ENCODE results near the gene PIGQ.

Gene PIGQ

GRCh38 chr16:630815-631405, 61.1 kb downstream of the PIGQ start, which contains the start of gene WFIKKN1:
TSS of gene WFIKKN1 (plus strand) at chr16:630985. CDS start at chr16:631254, 269 bp downstream.
- POLR2A ChIA-PET: no interaction called here
- no peak within 1 kb of the TSS for H3K4me3 ChIP-seq (ENCODE audit: low read depth, low read length)
- CTCF ChIA-PET: no interaction called here
- no peak for DNase-seq (ENCODE audit: low read depth, low spot score)
- no peak for TF ChIP-seq CTCF (IDR thresholded peaks at IDR 0.05; ENCODE audit: insufficient read depth, low read length, missing control alignments)

GRCh38 chr16:631808-632358, 62.1 kb downstream of the PIGQ start:
- DNase-seq (ENCODE audit: low read depth, low spot score): no peak
- TF ChIP-seq CTCF (IDR thresholded peaks at IDR 0.05; ENCODE audit: insufficient read depth, low read length, missing control alignments): no peak
- ChIA-PET POLR2A (no interaction called here), CTCF (no interaction called here)
- no peak overlapping the region for H3K4me3 ChIP-seq (ENCODE audit: low read depth, low read length)

GRCh38 chr16:632486-633335, 62.9 kb downstream of the PIGQ start:
- ChIA-PET CTCF (no interaction called here), POLR2A (no interaction called here)
- H3K4me3 ChIP-seq (ENCODE audit: low read depth, low read length): no peak overlapping the region
- no peak for TF ChIP-seq CTCF (IDR thresholded peaks at IDR 0.05; ENCODE audit: insufficient read depth, low read length, missing control alignments)
- no peak for DNase-seq (ENCODE audit: low read depth, low spot score)

- H3K4me3 ChIP-seq (ENCODE audit: low read depth, low read length): no peak overlapping the region
- DNase-seq (ENCODE audit: low read depth, low spot score): no peak
- POLR2A ChIA-PET: interaction anchor here (0.6 kb wide), 1 partner anchor 398 kb away, joined by 3 read pairs; no protein-coding TSS in a partner anchor
- TF ChIP-seq CTCF (IDR thresholded peaks at IDR 0.05; ENCODE audit: insufficient read depth, low read length, missing control alignments): no peak
- CTCF ChIA-PET: no interaction called here
Measured at GRCh38 chr16:633336-634050, 63.7 kb downstream of the PIGQ start.
